OCI-LY3 (cell line): ENCODE data around the gene NAA25.

Experiments used
- H2AFZ ChIP-seq: fragments of 200-600, 300-600 bp; shearing (Covaris generic); 2 replicates; pipeline ENCODE4 v1.6.0; 2014; ENCODE audit warnings: antibody characterized with exemption, low read depth, low read length
- H3K27ac ChIP-seq: fragments of 200-600, 300-600 bp; sonication (generic); 2 replicates; pipeline ENCODE4 v1.5.1; 2014; ENCODE audit warnings: mild to moderate bottlenecking, low read length, moderate library complexity, mixed read lengths
- H3K27me3 ChIP-seq: fragments of 200-600, 300-600 bp; sonication (generic); 2 replicates; pipeline ENCODE4 v1.6.1; 2014; ENCODE audit warnings: low read depth, low read length, mixed read lengths
- H3K36me3 ChIP-seq: fragments of 200-600, 300-600 bp; sonication (generic); replicated peaks from 2 replicates; pipeline ENCODE3; 2014; ENCODE audit warnings: low read depth, low read length, mixed read lengths
- H3K4me1 ChIP-seq: fragments of 300-600, 200-600 bp; sonication (generic); 2 replicates; pipeline ENCODE4 v1.6.1; 2014; ENCODE audit warnings: low read length, mixed read lengths
- H3K4me2 ChIP-seq: fragments of 200-600, 300-600 bp; sonication (generic); 2 replicates; pipeline ENCODE4 v1.6.1; 2014; ENCODE audit warnings: low read length, mixed read lengths
- H3K4me3 ChIP-seq: fragments of 300-600, 200-600 bp; sonication (generic); 2 replicates; pipeline ENCODE4 v1.5.1; 2014; ENCODE audit warnings: antibody characterized with exemption, mild to moderate bottlenecking, low read length, moderate library complexity
- H3K79me2 ChIP-seq: fragments of 300-600, 200-600 bp; shearing (Covaris generic); 2 replicates; pipeline ENCODE4 v1.6.1; 2014; ENCODE audit warnings: mild to moderate bottlenecking, low read length, mixed read lengths
- H3K9ac ChIP-seq: fragments of 300-600, 200-600 bp; shearing (Covaris generic); 2 replicates; pipeline ENCODE4 v1.6.0; 2014; ENCODE audit warnings: mild to moderate bottlenecking, low read length, moderate library complexity
- H3K9me3 ChIP-seq: fragments of 200-600, 300-600 bp; shearing (Covaris generic); 2 replicates; pipeline ENCODE4 v1.6.1; 2014; ENCODE audit warnings: low read length, mixed read lengths; ENCODE audit not compliant: insufficient read depth
- H4K20me1 ChIP-seq: fragments of 200-600, 300-600 bp; sonication (generic); 2 replicates; pipeline ENCODE4 v1.6.1; 2016; ENCODE audit warnings: low read length, mixed read lengths; ENCODE audit not compliant: insufficient read depth
- CTCF ChIP-seq: fragments of 200-600, 300-600 bp; sonication (generic); IDR thresholded peaks from 2 replicates; pipeline ENCODE4 v1.5.1; 2014; ENCODE audit warnings: antibody characterized with exemption, low read length, low read depth
- EZH2phosphoT487 ChIP-seq: fragments of 200-600 bp; shearing (Covaris generic); IDR thresholded peaks from 2 replicates; pipeline ENCODE4 v1.6.1; 2018; ENCODE audit warnings: antibody characterized with exemption, mixed run types, low read depth

The NAA25 gene

DNA sequence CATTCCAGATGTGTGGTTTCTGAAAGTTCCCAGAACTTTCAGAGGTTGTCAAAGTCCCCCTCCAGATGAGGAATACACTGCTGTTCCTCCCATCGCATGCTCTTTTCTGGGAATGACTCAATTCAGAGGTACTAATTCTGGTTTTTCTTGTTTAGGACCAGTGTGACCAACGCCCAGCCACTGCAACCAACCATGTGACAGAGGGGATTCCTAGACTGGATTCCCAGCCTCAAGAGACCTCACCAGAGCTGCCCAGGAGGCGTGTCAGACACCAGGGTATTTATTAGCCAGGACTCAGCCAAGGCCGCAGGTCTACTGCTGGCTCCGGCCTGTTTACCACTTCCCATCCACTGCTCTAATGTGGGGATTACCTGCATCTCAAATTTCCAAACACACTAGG is 41.0 kb upstream of the NAA25 start:
- Histone ChIP-seq H3K4me2 (no peak overlapping the region), H3K79me2 (0 out of 2 replicates have a peak, but pooled peaks cover 2% of the 10 kb centered on the region), H3K27ac (no peak overlapping the region), H4K20me1 (peaks cover 13% of the 10 kb centered on the region), H3K4me1 (peaks cover 15% of the 10 kb centered on the region), H3K9me3 (no peaks in the 10 kb centered on the region), H2AFZ (no peak overlapping the region), H3K36me3 (peaks cover 68% of the 10 kb centered on the region), H3K9ac (no peak overlapping the region), H3K27me3 (no peaks in the 10 kb centered on the region), H3K4me3 (no peak overlapping the region)
- TF ChIP-seq CTCF: no peak

DNA sequence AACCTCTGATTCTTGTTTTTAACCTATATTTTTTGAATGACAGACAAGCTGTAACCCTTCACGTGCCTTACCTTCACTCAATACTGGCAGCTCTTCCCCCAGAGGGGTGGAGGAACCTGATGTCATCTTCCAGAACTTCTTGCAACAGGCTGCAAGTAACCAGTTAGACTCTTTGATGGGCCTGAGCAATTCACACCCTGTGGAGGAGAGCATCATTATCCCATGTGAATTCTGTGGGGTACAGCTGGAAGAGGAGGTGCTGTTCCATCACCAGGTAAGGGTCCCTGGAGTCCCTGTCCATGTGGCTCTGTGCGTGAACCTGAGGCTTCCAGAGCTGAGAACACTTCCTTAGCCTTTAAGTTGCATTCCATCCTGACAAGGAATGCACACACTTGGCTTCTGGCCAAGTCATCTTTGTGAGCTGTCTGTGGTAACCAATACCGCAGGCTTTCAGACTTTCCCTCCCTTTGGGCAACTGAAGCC is 39.5 kb upstream of the NAA25 start:
- Histone ChIP-seq H3K9ac (no peak overlapping the region), H3K27ac (no peak overlapping the region; the same call in 1 of the 2 replicates), H3K4me1 (peaks cover 15% of the 10 kb centered on the region), H3K9me3 (no peaks in the 10 kb centered on the region), H2AFZ (no peak overlapping the region), H3K36me3 (peaks cover 65% of the 10 kb centered on the region), H3K4me2 (no peak overlapping the region), H3K4me3 (no peak overlapping the region), H4K20me1 (peaks cover 7% of the 10 kb centered on the region), H3K79me2 (0 out of 2 replicates have a peak, but pooled peaks cover 2% of the 10 kb centered on the region), H3K27me3 (no peaks in the 10 kb centered on the region)
- TF ChIP-seq EZH2phosphoT487 (no peak), CTCF (no peak)

GRCh38 chr12:112146123-112146522 is 37.5 kb upstream of the NAA25 start:
- Histone ChIP-seq H3K4me1 (peaks cover 15% of the 10 kb centered on the region), H3K27ac (no peak overlapping the region), H3K27me3 (no peaks in the 10 kb centered on the region), H3K9ac (no peak overlapping the region), H3K9me3 (no peaks in the 10 kb centered on the region), H4K20me1 (no peaks in the 10 kb centered on the region; the same call in 1 of the 2 replicates), H2AFZ (no peak overlapping the region), H3K79me2 (0 out of 2 replicates have a peak, but pooled peaks cover 2% of the 10 kb centered on the region), H3K4me3 (no peak overlapping the region), H3K4me2 (no peak overlapping the region), H3K36me3 (peaks cover 59% of the 10 kb centered on the region)
- TF ChIP-seq CTCF (no peak), EZH2phosphoT487 (no peak)

DNA sequence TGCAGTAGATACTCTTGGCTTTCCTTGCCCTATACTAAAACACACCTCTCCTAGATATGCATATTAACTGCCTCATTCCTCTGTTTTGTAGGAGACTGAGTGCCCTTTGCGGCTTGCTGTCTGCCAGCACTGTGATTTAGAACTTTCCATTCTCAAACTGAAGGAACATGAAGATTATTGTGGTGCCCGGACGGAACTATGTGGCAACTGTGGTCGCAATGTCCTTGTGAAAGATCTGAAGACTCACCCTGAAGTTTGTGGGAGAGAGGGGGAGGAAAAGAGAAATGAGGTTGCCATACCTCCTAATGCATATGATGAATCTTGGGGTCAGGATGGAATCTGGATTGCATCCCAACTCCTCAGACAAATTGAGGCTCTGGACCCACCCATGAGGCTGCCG is 32.1 kb upstream of the NAA25 start:
- Histone ChIP-seq H3K36me3 (peaks cover 41% of the 10 kb centered on the region), H3K27ac (no peak overlapping the region), H2AFZ (no peak overlapping the region)

More for the DNA sequence above, 32.1 kb upstream of the NAA25 start:
- Histone ChIP-seq H3K79me2 (no peaks in the 10 kb centered on the region), H3K4me2 (no peak overlapping the region), H3K9me3 (no peaks in the 10 kb centered on the region), H3K4me3 (no peak overlapping the region), H4K20me1 (no peaks in the 10 kb centered on the region), H3K27me3 (no peaks in the 10 kb centered on the region), H3K4me1 (no peaks in the 10 kb centered on the region), H3K9ac (no peak overlapping the region)
- TF ChIP-seq CTCF (no peak), EZH2phosphoT487 (no peak)
